ENCODE measurements around the gene ETV5.

The ETV5 gene

GRCh38 chr3:186121968-186122367, 13.1 kb upstream of the ETV5 start:
- DNase-seq, result no peak

- no peak for DNase-seq
These were observed 12.4 kb upstream of the ETV5 start for GRCh38 chr3:186121278-186121677.

DNA sequence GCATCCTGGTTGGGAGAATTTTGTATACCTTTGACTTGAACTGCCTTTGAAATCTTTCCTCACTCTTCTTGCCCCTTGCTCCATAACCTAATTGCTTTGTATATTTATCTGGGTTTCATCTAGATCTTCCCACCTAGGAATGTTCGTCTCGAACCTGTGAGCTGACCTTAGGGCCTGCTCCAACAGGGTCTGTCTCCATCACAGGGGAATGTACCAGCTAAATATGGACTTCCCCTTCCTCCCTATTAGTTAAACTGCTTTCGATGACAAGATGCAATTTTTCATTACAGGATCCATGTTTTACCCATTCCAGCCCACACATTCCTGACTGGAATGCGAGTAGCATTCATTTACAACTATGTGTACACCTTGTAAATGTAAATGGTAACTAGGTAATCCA, 10.6 kb upstream of the ETV5 start:
- no peak for DNase-seq

GRCh38 chr3:186118692-186119091, 9.8 kb upstream of the ETV5 start:
- DNase-seq, result no peak

GRCh38 chr3:186117521-186118134, 8.7 kb upstream of the ETV5 start:
- DNase-seq, result no peak

GRCh38 chr3:186115239-186115996, 6.5 kb upstream of the ETV5 start:
- no peak for DNase-seq

GRCh38 chr3:186110975-186111974, 2.4 kb upstream of the ETV5 start:
- no peak for DNase-seq

DNA sequence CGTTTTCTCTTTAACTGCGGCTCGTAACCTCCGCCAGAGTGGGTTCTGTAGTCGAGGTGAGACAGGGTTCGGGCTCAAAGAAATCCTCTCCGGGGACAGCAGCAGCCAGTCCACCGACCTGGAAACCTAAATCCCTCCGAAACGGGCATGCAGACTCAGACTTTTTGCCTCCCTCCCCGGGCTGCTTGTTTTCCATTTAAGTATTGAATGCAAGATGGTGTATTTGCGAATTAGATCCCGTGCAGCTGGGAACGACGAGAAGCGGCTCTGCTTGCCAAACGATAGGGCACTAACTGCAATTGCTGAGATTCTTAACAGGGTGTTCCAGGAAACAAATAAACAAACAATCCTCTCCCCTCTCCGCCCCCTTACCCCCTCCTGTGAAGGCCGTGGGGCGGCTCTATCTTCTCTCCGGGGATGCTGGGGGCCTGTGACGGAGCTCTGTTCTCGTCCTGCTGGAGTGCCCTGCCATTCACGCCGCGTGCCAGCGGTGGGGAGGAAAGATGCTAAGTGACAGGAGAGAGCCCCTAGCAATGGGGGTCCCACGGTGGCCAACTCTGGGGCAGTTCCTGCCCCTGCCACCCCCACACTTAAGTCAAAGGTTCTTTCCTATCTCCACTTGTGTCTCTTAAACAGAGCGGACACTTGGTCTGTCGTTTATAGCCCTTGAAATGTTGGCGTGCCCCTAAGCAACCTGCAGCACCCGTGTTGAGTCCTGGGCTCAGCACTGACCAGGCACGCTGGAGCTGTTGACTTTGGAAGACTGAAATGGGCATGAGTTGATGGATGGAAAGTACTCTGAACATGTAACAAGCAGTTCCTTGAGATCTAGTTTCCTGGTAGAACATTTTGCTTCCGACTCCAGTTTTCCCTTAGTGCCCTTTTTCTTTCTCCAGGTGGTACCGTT, 1.3 kb upstream of the ETV5 start:
- no peak for DNase-seq

DNA sequence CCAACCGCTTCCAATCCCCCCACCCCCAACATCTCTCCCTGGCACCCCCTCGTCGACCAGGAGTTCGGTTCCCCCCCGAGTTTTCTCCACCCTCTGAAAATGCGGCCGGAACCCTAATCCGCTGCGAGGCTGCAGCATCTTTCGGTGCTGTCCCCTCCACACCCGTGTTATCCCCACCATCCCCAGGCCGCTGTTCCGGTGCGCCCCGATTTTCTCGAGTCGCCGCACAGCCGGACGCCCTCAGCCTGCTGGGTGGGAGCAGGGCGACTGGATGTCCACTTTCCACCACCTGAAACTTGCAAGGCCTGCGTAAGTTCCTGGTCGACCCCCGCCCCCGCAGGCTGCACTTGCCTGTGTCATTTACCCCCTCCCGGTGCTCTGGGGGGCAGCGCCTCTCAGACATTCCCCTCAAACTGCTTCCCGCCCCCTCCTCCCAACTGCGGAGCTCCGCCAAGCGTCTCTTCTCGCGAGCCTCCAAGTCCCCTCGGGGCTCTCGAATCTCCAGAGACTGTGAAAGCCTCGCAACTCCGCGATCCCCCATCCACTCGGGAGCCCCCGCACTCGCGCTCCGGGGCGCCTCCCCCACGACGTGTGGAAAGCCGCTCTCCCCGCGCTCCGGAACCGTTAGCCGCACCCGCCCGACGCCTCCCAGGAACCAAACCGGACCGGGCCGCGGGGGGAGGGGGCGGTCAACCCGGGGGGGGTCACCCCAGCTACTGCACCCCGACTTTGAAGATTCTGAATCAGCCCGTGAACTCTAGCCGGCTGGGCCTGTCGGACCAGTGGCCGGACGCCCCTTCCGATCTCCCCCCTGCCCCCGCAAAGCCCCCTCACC, 566 bp downstream of the ETV5 start:
- DNase-seq, result no peak

DNA sequence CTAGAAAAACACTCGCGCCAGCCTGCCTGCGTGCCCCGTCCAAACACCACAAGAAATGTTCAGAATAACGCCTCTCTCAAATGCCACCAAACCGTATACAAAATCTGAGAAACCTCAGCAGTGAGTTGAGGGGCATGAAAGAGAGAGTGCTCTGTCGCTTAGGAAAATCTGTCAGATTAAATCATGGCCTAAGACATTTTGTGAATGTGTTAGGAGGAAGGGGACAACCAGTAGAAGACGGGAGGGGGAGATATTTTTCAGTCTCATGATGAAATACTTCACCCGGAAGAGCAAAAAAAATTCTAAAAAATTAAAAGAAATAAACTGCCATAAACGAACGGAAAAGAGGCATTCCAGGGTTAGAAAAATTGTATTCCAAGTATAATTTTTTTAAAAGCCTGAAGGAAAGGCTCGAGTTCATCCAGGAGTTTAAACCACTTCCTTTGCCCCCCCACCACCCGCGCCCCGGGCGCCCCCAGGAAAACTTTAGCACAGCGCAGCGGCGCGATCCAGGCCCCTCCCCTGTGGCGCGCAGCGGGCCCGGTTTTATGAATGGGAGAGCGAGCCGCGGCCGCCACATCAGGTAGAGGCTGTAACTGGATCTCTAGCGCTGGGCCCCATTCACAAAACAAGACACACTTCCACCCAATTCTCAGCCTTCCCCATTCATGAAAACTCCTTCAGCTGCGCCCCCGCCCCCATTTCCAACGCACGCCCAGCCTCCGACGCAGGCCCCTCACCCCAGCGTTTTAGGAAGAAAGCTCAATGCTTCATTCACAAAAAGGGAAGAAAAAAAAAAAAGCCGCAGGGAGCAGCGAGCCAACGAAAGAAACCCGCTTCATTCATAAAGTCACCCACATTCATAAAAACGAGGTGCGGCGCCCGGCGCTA, 1.4 kb downstream of the ETV5 start:
- peak; percentile 28 for DNase-seq

- DNase-seq, result no peak
These were observed 3.3 kb downstream of the ETV5 start for GRCh38 chr3:186105543-186105942.

- no peak for DNase-seq
These were observed 6.2 kb downstream of the ETV5 start for GRCh38 chr3:186102687-186103086.

GRCh38 chr3:186100398-186100797, 8.5 kb downstream of the ETV5 start:
- DNase-seq, result no peak

DNA sequence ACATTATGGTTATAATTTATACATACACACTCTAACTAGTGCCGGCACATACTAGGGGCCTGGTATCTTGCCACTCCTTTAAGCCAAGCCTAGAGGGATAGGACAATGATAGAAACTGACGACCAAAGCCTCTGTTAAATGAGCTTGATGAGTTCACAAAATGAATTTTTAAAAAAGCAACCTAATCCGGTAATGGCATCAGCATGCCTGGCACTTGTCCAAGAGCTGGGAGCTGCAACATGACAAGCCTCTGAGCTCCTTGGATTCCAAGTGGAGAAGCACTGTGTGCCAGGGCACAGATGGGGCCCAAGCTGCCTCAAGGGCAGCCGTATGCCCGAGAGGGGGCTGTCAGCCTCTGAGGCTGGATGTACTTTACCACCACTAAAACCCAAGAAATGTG, 9.7 kb downstream of the ETV5 start:
- DNase-seq, result no peak

DNA sequence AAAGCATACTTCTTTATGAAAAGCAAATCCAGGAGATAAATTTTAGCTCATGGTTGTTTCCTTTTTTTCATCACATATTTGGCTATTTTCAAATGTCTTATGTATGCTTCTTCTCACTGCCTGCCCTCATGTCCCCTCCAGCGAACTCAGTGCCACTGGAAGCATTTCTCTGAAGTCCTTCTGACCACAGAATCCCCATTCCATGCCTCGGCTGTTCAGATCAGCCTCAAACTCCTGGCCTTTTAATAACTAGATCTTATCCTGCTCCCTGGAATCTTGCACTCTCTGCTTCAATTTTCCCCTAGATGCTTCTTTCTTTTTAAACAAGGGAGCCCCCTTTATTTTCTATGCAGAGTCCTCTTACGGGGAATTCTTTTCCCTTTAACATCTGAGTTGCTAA, 10.1 kb downstream of the ETV5 start:
- no peak for DNase-seq

- DNase-seq, result no peak
These were observed 11.0 kb downstream of the ETV5 start for GRCh38 chr3:186097663-186098451.

- no peak for DNase-seq
These were observed 11.6 kb downstream of the ETV5 start for GRCh38 chr3:186097317-186097662.

DNA sequence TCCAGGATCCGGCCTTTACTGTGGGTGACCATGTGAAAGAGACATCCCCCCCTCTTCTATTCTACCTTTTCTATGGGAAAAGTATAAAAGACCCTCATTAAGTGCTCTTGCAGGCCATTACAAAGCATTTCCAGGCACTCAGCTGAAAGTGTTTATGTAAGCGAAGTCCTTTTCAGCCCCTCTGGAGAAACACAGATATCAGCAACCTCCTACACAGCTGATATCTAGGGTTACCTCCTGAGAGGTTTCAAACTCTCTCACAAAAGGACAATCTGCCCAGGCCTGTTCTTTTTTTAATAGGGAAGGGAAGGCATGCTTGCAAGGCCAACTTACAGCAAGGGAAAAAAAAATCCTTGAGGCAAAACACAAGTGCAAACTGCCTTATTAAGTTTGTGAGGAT, 12.6 kb downstream of the ETV5 start:
- DNase-seq, result no peak

DNA sequence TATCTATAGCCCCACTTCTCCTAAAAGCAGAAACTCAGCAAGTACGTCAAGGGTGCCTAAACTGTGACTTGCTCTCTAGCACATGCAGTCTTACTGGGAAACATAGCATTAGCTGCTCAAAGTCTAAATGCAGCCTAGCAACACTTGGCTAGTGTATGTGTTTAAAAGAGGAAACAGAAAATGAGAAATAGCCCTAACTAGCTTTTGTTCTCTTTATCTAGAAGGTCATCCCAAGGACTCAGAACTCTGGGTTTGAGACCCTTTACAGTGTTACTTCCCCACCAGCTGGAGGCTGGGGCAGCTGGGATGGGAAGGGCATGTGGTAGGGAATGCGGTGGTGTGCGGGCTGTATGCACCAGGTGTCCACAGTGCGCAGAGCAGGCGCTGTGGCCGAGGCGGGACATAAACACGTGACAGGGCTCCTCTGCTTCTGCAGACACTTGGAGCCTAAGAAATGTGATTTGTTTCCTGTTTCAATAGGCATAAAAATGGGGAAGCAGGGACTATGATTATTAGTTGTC, 13.3 kb downstream of the ETV5 start:
- no peak for DNase-seq

Data from activated gamma-delta T cell (primary cell).